GM12878 (cell line): ENCODE measurements around the gene CDC14B. TPM values are rescaled to one million over a fixed set of nuclear protein-coding genes. Genes with fewer than 3 reads are reported as not detected.
A peak's percentile ranks its signal among the peaks of the same experiment; 100 is the strongest.

ENCODE experiments used
- ATAC-seq: fragments of 200-7000 bp; cut with Tn5 transposase; 3 replicates; pipeline ENCODE4 v1.9.1; 2020; ENCODE audit warnings: mild to moderate bottlenecking, moderate library complexity
- BruUV-seq: library from RNA; stranded (reverse); fragments of 400-500 nt; replicated peaks from 2 replicates; lab custom pipeline; 2021; lab: Mats Ljungman, UMichigan
- CTCF ChIA-PET: fragments of 300-600 bp; sonication (Branson Sonifier 250); formaldehyde crosslinking; extraction: SDS; loops from one replicate; lab custom pipeline; 2021; ENCODE audit warnings: inconsistent platforms; lab: Yijun Ruan, JAX
- POLR2A ChIA-PET: fragments of 350-600 bp; formaldehyde crosslinking; extraction: SDS; loops from one replicate; lab custom pipeline; 2021; ENCODE audit warnings: inconsistent platforms; lab: Charles Lee
- RAD21 ChIA-PET: fragments of 300-600 bp; sonication (Branson Sonifier 250); formaldehyde crosslinking; loops from one replicate; lab custom pipeline; 2023; ENCODE audit warnings: antibody characterized with exemption; ENCODE audit not compliant: unreplicated experiment; lab: Charles Lee
- SMC1A ChIA-PET: fragments of 300-600 bp; sonication (Branson Sonifier 250); formaldehyde crosslinking; loops from one replicate; lab custom pipeline; 2023; ENCODE audit not compliant: unreplicated experiment, uncharacterized antibody; lab: Charles Lee
- DNase-seq: peaks from one replicate; pipeline ENCODE4 v3.0.0-alpha.2; 2011; ENCODE audit warnings: low read depth, low spot score
- FAIRE-seq: peaks from 3 replicates; lab custom pipeline; 2011; peaks lifted over from hg19 to GRCh38; lab: Jason Lieb, UNC
- H2AFZ ChIP-seq: 2 replicates; pipeline ENCODE4 v1.6.0; 2011; ENCODE audit warnings: low read depth, low read length, control low read depth; ENCODE audit not compliant: control insufficient read depth
- H3K27ac ChIP-seq: 2 replicates; pipeline ENCODE4 v1.5.1; 2011; ENCODE audit warnings: control low read depth; ENCODE audit not compliant: control insufficient read depth, insufficient read depth
- H3K27me3 ChIP-seq, 2 experiments: replicated peaks in 1 of 2; 2 replicates each; pipeline versions ENCODE4 v1.6.0 to v1.6.1; 2011; ENCODE audit warnings: low read length in 1 of 2; ENCODE audit not compliant: control insufficient read depth in 2 of 2, insufficient read depth in 2 of 2
- H3K36me3 ChIP-seq, 2 experiments: 2 replicates each; pipeline ENCODE4 v1.5.1; 2011; ENCODE audit warnings: low read length in 1 of 2; ENCODE audit not compliant: control insufficient read depth in 2 of 2, insufficient read depth in 2 of 2
- H3K4me1 ChIP-seq: 2 replicates; pipeline ENCODE4 v1.6.1; 2011; ENCODE audit warnings: mild to moderate bottlenecking, low read length, moderate library complexity, mixed read lengths; ENCODE audit not compliant: control insufficient read depth, insufficient read depth
- H3K4me2 ChIP-seq: 2 replicates; pipeline ENCODE4 v1.6.0; 2011; ENCODE audit warnings: control low read depth; ENCODE audit not compliant: control insufficient read depth, insufficient read depth
- H3K4me3 ChIP-seq: fragments of 200-600 bp; sonication (generic); 2 replicates; pipeline ENCODE4 v1.5.1; 2016
- H3K79me2 ChIP-seq: 2 replicates; pipeline ENCODE4 v1.6.0; 2011; ENCODE audit warnings: low read length; ENCODE audit not compliant: control insufficient read depth, insufficient read depth
- H3K9ac ChIP-seq: 2 replicates; pipeline ENCODE4 v1.8.0; 2011; ENCODE audit warnings: low read length, control low read depth, mixed read lengths; ENCODE audit not compliant: control insufficient read depth, insufficient read depth
- H3K9me3 ChIP-seq: replicated peaks from 3 replicates; pipeline ENCODE4 v1.5.1; 2011; ENCODE audit warnings: mild to moderate bottlenecking, low read length; ENCODE audit not compliant: control insufficient read depth, insufficient read depth
- H4K20me1 ChIP-seq: 2 replicates; pipeline ENCODE4 v1.6.0; 2011; ENCODE audit not compliant: control insufficient read depth, insufficient read depth
- BACH1 ChIP-seq: fragments of 450-650 bp; IDR thresholded peaks from 2 replicates; pipeline ENCODE4 v1.6.1; 2017; ENCODE audit warnings: mild to moderate bottlenecking, borderline replicate concordance
- SIN3A ChIP-seq: IDR thresholded peaks from 2 replicates; pipeline ENCODE4 v1.6.1; 2012; ENCODE audit warnings: low read depth, low read length, improper control_type of control experiment
- SMC3 ChIP-seq: IDR thresholded peaks from 2 replicates; pipeline ENCODE4 v1.6.1; 2011; ENCODE audit warnings: low read length, improper control_type of control experiment, borderline replicate concordance
- SREBF2 ChIP-seq: IDR thresholded peaks from 2 replicates; pipeline ENCODE4 v1.6.1; 2012; ENCODE audit warnings: mild to moderate bottlenecking, low read length
- STAT1 ChIP-seq: fragments of 450-650 bp; conservative IDR thresholded peaks from 2 replicates; pipeline ENCODE4 v1.6.1; 2014; ENCODE audit warnings: antibody characterized with exemption, mild to moderate bottlenecking
- USF1 ChIP-seq: IDR thresholded peaks from 2 replicates; pipeline ENCODE4 v1.6.1; 2011; ENCODE audit warnings: borderline replicate concordance, low read depth, mild to moderate bottlenecking, moderate library complexity, mixed read lengths, low read length; ENCODE audit not compliant: insufficient read depth; ENCODE audit errors: extremely low read length
- ZBTB33 ChIP-seq: fragments of 450-650 bp; IDR thresholded peaks from 2 replicates; pipeline ENCODE4 v1.6.1; 2017; ENCODE audit warnings: mild to moderate bottlenecking
- ZNF592 ChIP-seq: fragments of 450-650 bp; IDR thresholded peaks from 2 replicates; pipeline ENCODE4 v1.6.1; 2017; ENCODE audit warnings: mild to moderate bottlenecking, moderate library complexity
- WGBS: methylation state at CpG from one replicate; pipeline ENCODE4 v1.1.6; 2016; ENCODE audit warnings: low lambda C conversion rate; ENCODE audit not compliant: insufficient replicate concordance, insufficient coverage; ENCODE audit errors: missing lambda C conversion rate; 5-methylcytosine and 5-hydroxymethylcytosine counted together
- in situ Hi-C: fragments of 300-500 bp; cut with MboI; formaldehyde crosslinking; loops from 9 replicates; pipeline ENCODE4 v1.14.3; 2018; ENCODE audit warnings: mixed read lengths
- intact Hi-C: fragments of 100-400 bp; cut with micrococcal nuclease; formaldehyde crosslinking; loops from one replicate; pipeline ENCODE4 v1.14.2; 2022; ENCODE audit not compliant: unreplicated experiment
- polyA plus RNA-seq, 11 experiments: library from polyadenylated mRNA; depleted of rRNA in 4 of 11; unstranded in 6 of 11; stranded (reverse) in 5 of 11; fragments of >200 nt; fragmentation: Nextera tagmentation in 4 of 11; fragmentation: Illumina TruSeq in 1 of 11; extraction: Ambion mirVana in 4 of 11; extraction: Trizol in 1 of 11; gene quantifications; 1 replicate in 1 of 11; 2 replicates in 10 of 11; pipeline versions ENCODE4 v1.2.1 to v1.2.3, GENCODE V29; 2011 to 2016; ENCODE audit warnings: inconsistent platforms in 2 of 11, missing spikeins in 2 of 11, low read depth in 1 of 11
- total RNA-seq, 4 experiments: library from RNA; depleted of rRNA in 3 of 4; stranded (reverse); fragments of >200 nt in 3 of 4; fragmentation: Illumina TruSeq in 1 of 4; extraction: Trizol in 1 of 4; gene quantifications; 2 replicates each; pipeline versions ENCODE4 v1.2.1 to v1.2.3, GENCODE V29; 2013 to 2021

The CDC14B gene
- total and polyA plus RNA-seq, 10 of the 15 experiments (the other 5 are each of a cell fraction or from before 2014, with no cell fraction given) = 3.7 to 11.7 (median 6.2) TPM

GRCh38 chr9:96661711-96662110, 42.1 kb upstream of the CDC14B start (continued):
- TF ChIP-seq USF1 (no peak), ZBTB33 (no peak)

- in situ Hi-C loops = no loop called here
- POLR2A ChIA-PET = no interaction called here
- WGBS = 80% methylated on average over 6 of the region's 7 CpGs
Measured at GRCh38 chr9:96660692-96661248, 41.1 kb upstream of the CDC14B start.

More at GRCh38 chr9:96660692-96661248, 41.1 kb upstream of the CDC14B start:
- no peak overlapping the region for H3K9ac ChIP-seq
- CTCF ChIA-PET = interaction anchor here (0.6 kb wide), 1 partner anchor 343 kb away, joined by 3 read pairs; no protein-coding TSS in a partner anchor
- TF ChIP-seq BACH1 = no peak
- no peak for TF ChIP-seq SMC3
- TF ChIP-seq ZNF592 = no peak
- TF ChIP-seq SIN3A = no peak
- no peak for TF ChIP-seq STAT1
- no peak for TF ChIP-seq SREBF2
- H3K79me2 ChIP-seq = no peaks in the 10 kb centered on the region
- H3K27me3 ChIP-seq = no peaks in the 10 kb centered on the region
- no peaks in the 10 kb centered on the region for H3K9me3 ChIP-seq
- no peak overlapping the region for H2AFZ ChIP-seq
- no peak overlapping the region for H3K4me2 ChIP-seq
- FAIRE-seq = no peak
- no peaks in the 10 kb centered on the region for H3K36me3 ChIP-seq
- DNase-seq = peak; percentile 11
- no peak overlapping the region for H3K4me3 ChIP-seq
- no peaks in the 10 kb centered on the region for H4K20me1 ChIP-seq
- BruUV-seq = no TSS peak
- intact Hi-C loops = loop anchor here (10.0 kb wide), 1 partner anchor 426 kb away; no protein-coding TSS in a partner anchor
- H3K27ac ChIP-seq = no peak overlapping the region
- RAD21 ChIA-PET = no interaction called here
- no peaks in the 10 kb centered on the region for H3K4me1 ChIP-seq
- SMC1A ChIA-PET = interaction anchor here (1.1 to 1.2 kb wide), 2 partner anchors 11 to 219 kb away, joined by 3 read pairs; no protein-coding TSS in a partner anchor
- peak; percentile 88 for ATAC-seq
